Natural killer cell (primary cell): ENCODE data around the gene CCDC88B. TPM values are rescaled to one million over a fixed set of nuclear protein-coding genes. Genes with fewer than 3 reads are reported as not detected.

ENCODE experiments used
- ATAC-seq, 3 donors: fragments of 150-1000 bp in 2 of 3; fragments of 200-7000 bp in 1 of 3; cut with Tn5 transposase; 1 replicate in 1 of 3; 2 replicates in 2 of 3; pipeline ENCODE4 v1.10.0; 2021; ENCODE audit warnings: mild to moderate bottlenecking in 2 of 3, moderate library complexity in 2 of 3
- DNase-seq, 2 donors: peaks; one replicate each; pipeline versions ENCODE4 v3.0.0 to v3.0.0-alpha.2; 2013 to 2021; ENCODE audit warnings: mixed read lengths in 1 of 2
- H3K27ac ChIP-seq: one replicate; pipeline ENCODE4 v1.5.1; 2013; ENCODE audit warnings: mild to moderate bottlenecking, low read length
- H3K27me3 ChIP-seq: one replicate; pipeline ENCODE4 v1.6.1; 2013; ENCODE audit warnings: low read length; ENCODE audit not compliant: control insufficient read depth, insufficient read depth
- H3K36me3 ChIP-seq: one replicate; pipeline ENCODE4 v1.6.1; 2013; ENCODE audit warnings: low read length; ENCODE audit not compliant: control insufficient read depth, insufficient read depth
- H3K4me1 ChIP-seq: one replicate; pipeline ENCODE4 v1.6.1; 2013; ENCODE audit warnings: low read length; ENCODE audit not compliant: control insufficient read depth, insufficient read depth
- H3K4me3 ChIP-seq: one replicate; pipeline ENCODE4 v1.5.1; 2013; ENCODE audit warnings: low read length
- H3K9me3 ChIP-seq: one replicate; pipeline ENCODE4 v1.6.1; 2013; ENCODE audit warnings: low read length; ENCODE audit not compliant: control insufficient read depth, insufficient read depth
- H3K27ac Mint-ChIP-seq, 2 donors: one replicate each; pipeline ENCODE4 v1.8.0; 2022; ENCODE audit warnings: mild to moderate bottlenecking in 2 of 2, mixed read lengths in 2 of 2, moderate library complexity in 1 of 2
- H3K27me3 Mint-ChIP-seq, 2 donors: one replicate each; pipeline ENCODE4 v1.8.0; 2022; ENCODE audit warnings: low read depth in 2 of 2, mixed read lengths in 2 of 2
- H3K36me3 Mint-ChIP-seq: one replicate; pipeline ENCODE4 v1.8.0; 2022; ENCODE audit warnings: mixed read lengths
- H3K4me1 Mint-ChIP-seq, 2 donors: one replicate each; pipeline ENCODE4 v1.8.0; 2022; ENCODE audit warnings: mixed read lengths in 2 of 2
- H3K4me3 Mint-ChIP-seq: one replicate; pipeline ENCODE4 v1.8.0; 2022; ENCODE audit warnings: mild to moderate bottlenecking, moderate library complexity, mixed read lengths
- H3K9me3 Mint-ChIP-seq, 2 donors: one replicate each; pipeline ENCODE4 v1.8.0; 2022; ENCODE audit warnings: mixed read lengths in 2 of 2
- CTCF ChIP-seq: fragments of 200-600 bp; IDR thresholded peaks from one replicate; pipeline ENCODE4 v1.8.0; 2022; ENCODE audit warnings: antibody characterized with exemption
- WGBS: methylation state at CpG from one replicate; pipeline ENCODE4 v1.1.7; 2013; ENCODE audit warnings: missing lambda C conversion rate; ENCODE audit not compliant: insufficient coverage; 5-methylcytosine and 5-hydroxymethylcytosine counted together
- intact Hi-C: fragments of 100-400 bp; cut with micrococcal nuclease; formaldehyde crosslinking; loops from one replicate; pipeline ENCODE4 v1.14.2; 2022
- total RNA-seq, 4 donors: library from RNA; stranded (reverse); fragments of 120-200 nt in 1 of 4; gene quantifications; one replicate each; pipeline versions ENCODE4 v1.2.3 to v1.2.4, GENCODE V29; 2013 to 2022

The CCDC88B gene
- total RNA-seq, 3 donors from 2014 or later (not counting 1 experiment from before 2014, with no cell fraction given): 262 to 276 (median 272) TPM

- intact Hi-C loops: loop anchor here (5.0 kb wide), 2 partner anchors 37 to 137 kb away; partner anchors contain the start of genes ESRRA and FERMT3
- H3K27me3 Mint-ChIP-seq: no peaks in the 10 kb centered on the region
- H3K36me3 Mint-ChIP-seq: no peaks in the 10 kb centered on the region
- peaks cover 52% of the 10 kb centered on the region for H3K36me3 ChIP-seq
- no peaks in the 10 kb centered on the region for H3K27me3 ChIP-seq
- H3K27ac Mint-ChIP-seq: no peak overlapping the region
- no peak for TF ChIP-seq CTCF
- H3K27ac ChIP-seq: no peak overlapping the region
- H3K9me3 ChIP-seq: no peaks in the 10 kb centered on the region
- DNase-seq (no peak), ATAC-seq (no peak)
- H3K4me1 ChIP-seq: peaks cover 37% of the 10 kb centered on the region
- H3K9me3 Mint-ChIP-seq: no peaks in the 10 kb centered on the region
- no peak overlapping the region for H3K4me3 ChIP-seq
- 97% methylated on average over 28 of the region's 28 CpGs for WGBS
- peaks cover 18 to 50% of the 10 kb centered on the region in 2 donors for H3K4me1 Mint-ChIP-seq
- no peak overlapping the region for H3K4me3 Mint-ChIP-seq
These were observed 4.8 kb downstream of the CCDC88B start for GRCh38 chr11:64344787-64345186.

- no peak overlapping the region for H3K4me3 ChIP-seq
- Mint-ChIP-seq H3K27ac (no peak overlapping the region), H3K36me3 (no peaks in the 10 kb centered on the region), H3K9me3 (no peaks in the 10 kb centered on the region), H3K27me3 (no peaks in the 10 kb centered on the region), H3K4me3 (no peak overlapping the region), H3K4me1 (peaks cover 10 to 31% of the 10 kb centered on the region in 2 donors)
- DNase-seq (no peak), ATAC-seq (no peak)
- WGBS: 89% methylated on average over 12 of the region's 12 CpGs
- TF ChIP-seq CTCF: no peak
- H3K27me3 ChIP-seq: no peaks in the 10 kb centered on the region
- intact Hi-C loops: no loop called here
- no peak overlapping the region for H3K27ac ChIP-seq
- H3K4me1 ChIP-seq: peaks cover 12% of the 10 kb centered on the region
- H3K9me3 ChIP-seq: no peaks in the 10 kb centered on the region
- H3K36me3 ChIP-seq: peaks cover 45% of the 10 kb centered on the region
These were observed 7.3 kb downstream of the CCDC88B start for GRCh38 chr11:64347193-64347867.

- no peak overlapping the region for H3K27ac ChIP-seq
- intact Hi-C loops: no loop called here
- Mint-ChIP-seq H3K36me3 (no peaks in the 10 kb centered on the region), H3K27me3 (no peaks in the 10 kb centered on the region), H3K9me3 (no peaks in the 10 kb centered on the region), H3K27ac (no peak overlapping the region), H3K4me1 (peaks cover 10 to 24% of the 10 kb centered on the region in 2 donors), H3K4me3 (no peak overlapping the region)
- H3K4me1 ChIP-seq: peaks cover 6% of the 10 kb centered on the region
- no peak for DNase-seq
- H3K9me3 ChIP-seq: no peaks in the 10 kb centered on the region
- no peaks in the 10 kb centered on the region for H3K27me3 ChIP-seq
- H3K4me3 ChIP-seq: no peak overlapping the region
- no peak for ATAC-seq
- H3K36me3 ChIP-seq: peaks cover 48% of the 10 kb centered on the region
- TF ChIP-seq CTCF: no peak
- WGBS: 92% methylated on average over 14 of the region's 14 CpGs
These were observed 8.5 kb downstream of the CCDC88B start for GRCh38 chr11:64348383-64349024.
